Ascending aorta (tissue), 2 donors: ENCODE data around the gene DIAPH2. TPM values are rescaled to one million over a fixed set of nuclear protein-coding genes. Genes with fewer than 3 reads are reported as not detected.

Source experiments
- DNase-seq, 2 donors: peaks; one replicate each; pipeline ENCODE4 v3.0.0-alpha.2; 2019; ENCODE audit warnings: low spot score in 2 of 2
- H3K27ac ChIP-seq, 2 donors: fragments of 200-600 bp; sonication (generic); one replicate each; pipeline ENCODE4 v1.5.1; 2016 to 2017; ENCODE audit warnings: mild to moderate bottlenecking in 1 of 2
- H3K27me3 ChIP-seq: fragments of 200-600 bp; sonication (generic); one replicate; pipeline ENCODE4 v1.5.1; 2017
- H3K36me3 ChIP-seq, 2 donors: fragments of 200-600 bp; sonication (generic); one replicate each; pipeline ENCODE4 v1.5.1; 2016
- H3K4me1 ChIP-seq, 2 donors: fragments of 200-600 bp; sonication (generic); one replicate each; pipeline ENCODE4 v1.5.1; 2016 to 2017; ENCODE audit warnings: mild to moderate bottlenecking in 1 of 2
- H3K4me3 ChIP-seq, 2 donors: fragments of 200-600 bp; sonication (generic); one replicate each; pipeline ENCODE4 v1.5.1; 2016 to 2017; ENCODE audit warnings: mild to moderate bottlenecking in 1 of 2
- H3K9me3 ChIP-seq, 2 donors: fragments of 200-600 bp; sonication (generic); one replicate each; pipeline ENCODE4 v1.5.1; 2016
- intact Hi-C: fragments of 100-400 bp; cut with DNase I; formaldehyde crosslinking; loops from one replicate; pipeline ENCODE4 v1.15.1; 2023
- total RNA-seq: library from RNA; depleted of rRNA; stranded (reverse); fragments of >200 nt; gene quantifications from one replicate; pipeline ENCODE4 v1.1.0, GENCODE V29; 2016
- TF ChIP-seq, protein P1 (sequence below), 3 experiments: fragments of 200-600 bp in 2 of 3; fragments of 450-650 bp in 1 of 3; sonication (generic) in 2 of 3; IDR thresholded peaks; one replicate each; pipeline ENCODE4 v1.5.1; 2016 to 2019; ENCODE audit warnings: antibody characterized with exemption in 3 of 3, mild to moderate bottlenecking in 1 of 3, moderate library complexity in 1 of 3

DIAPH2 gene
- total RNA-seq, 1 donor from 2014 or later, result 27.9 TPM

DNA sequence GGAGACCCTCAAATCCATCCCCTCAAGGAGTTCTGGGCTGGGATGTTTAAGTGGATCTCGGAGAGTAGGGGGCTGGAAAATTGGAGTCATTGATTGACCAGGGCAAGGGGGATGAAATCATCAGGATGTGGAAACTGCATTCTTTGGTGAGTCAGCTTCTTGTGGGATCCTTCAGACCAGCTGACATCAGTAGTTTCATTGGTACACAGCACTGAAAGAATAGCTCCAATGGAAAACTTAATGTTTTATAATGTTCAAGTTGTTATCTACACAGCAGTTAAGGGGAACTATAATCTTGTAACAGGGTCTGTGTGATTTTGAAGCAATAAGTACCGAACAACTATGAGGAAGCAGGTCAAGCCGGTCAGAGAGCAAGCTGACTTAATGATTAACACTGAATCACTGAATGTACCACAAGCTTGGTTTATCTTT, 705.1 kb downstream of the DIAPH2 start:
- Histone ChIP-seq H3K4me1 (no peaks in the 10 kb centered on the region), H3K27ac (no peak overlapping the region), H3K4me3 (no peak overlapping the region), H3K36me3 (no peaks in the 10 kb centered on the region), H3K27me3 (no peaks in the 10 kb centered on the region), H3K9me3 (no peaks in the 10 kb centered on the region)
- no peak for DNase-seq
- intact Hi-C loops, result no loop called here
- TF ChIP-seq, protein P1, sequence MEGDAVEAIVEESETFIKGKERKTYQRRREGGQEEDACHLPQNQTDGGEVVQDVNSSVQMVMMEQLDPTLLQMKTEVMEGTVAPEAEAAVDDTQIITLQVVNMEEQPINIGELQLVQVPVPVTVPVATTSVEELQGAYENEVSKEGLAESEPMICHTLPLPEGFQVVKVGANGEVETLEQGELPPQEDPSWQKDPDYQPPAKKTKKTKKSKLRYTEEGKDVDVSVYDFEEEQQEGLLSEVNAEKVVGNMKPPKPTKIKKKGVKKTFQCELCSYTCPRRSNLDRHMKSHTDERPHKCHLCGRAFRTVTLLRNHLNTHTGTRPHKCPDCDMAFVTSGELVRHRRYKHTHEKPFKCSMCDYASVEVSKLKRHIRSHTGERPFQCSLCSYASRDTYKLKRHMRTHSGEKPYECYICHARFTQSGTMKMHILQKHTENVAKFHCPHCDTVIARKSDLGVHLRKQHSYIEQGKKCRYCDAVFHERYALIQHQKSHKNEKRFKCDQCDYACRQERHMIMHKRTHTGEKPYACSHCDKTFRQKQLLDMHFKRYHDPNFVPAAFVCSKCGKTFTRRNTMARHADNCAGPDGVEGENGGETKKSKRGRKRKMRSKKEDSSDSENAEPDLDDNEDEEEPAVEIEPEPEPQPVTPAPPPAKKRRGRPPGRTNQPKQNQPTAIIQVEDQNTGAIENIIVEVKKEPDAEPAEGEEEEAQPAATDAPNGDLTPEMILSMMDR (IDR thresholded peaks at IDR 0.05), result no peak

DNA sequence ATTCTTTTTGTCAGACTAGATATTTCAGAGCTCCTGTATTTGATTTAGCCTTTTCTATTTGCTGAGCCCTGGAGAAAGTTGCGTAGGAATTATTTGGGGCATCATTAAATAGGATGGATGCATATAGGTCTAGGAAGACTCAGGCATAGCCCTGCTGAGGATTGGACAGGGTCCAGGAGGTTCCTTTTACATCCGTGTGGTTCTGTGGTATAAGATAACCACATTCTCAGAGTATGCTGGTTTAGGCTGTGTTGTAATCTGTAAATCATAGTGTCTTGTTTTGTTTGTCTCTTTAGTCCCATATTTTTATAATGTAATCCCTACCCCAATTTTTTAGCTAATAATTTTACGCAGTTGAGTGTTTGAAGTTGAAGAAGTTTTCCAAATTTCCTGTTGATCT, 712.7 kb downstream of the DIAPH2 start:
- Histone ChIP-seq H3K4me3 (no peak overlapping the region), H3K36me3 (no peaks in the 10 kb centered on the region), H3K9me3 (no peaks in the 10 kb centered on the region), H3K27ac (no peak overlapping the region), H3K4me1 (no peaks in the 10 kb centered on the region), H3K27me3 (no peaks in the 10 kb centered on the region)
- TF ChIP-seq, protein P1 (IDR thresholded peaks at IDR 0.05), result no peak
- intact Hi-C loops, result no loop called here
- DNase-seq, result no peak

DNA sequence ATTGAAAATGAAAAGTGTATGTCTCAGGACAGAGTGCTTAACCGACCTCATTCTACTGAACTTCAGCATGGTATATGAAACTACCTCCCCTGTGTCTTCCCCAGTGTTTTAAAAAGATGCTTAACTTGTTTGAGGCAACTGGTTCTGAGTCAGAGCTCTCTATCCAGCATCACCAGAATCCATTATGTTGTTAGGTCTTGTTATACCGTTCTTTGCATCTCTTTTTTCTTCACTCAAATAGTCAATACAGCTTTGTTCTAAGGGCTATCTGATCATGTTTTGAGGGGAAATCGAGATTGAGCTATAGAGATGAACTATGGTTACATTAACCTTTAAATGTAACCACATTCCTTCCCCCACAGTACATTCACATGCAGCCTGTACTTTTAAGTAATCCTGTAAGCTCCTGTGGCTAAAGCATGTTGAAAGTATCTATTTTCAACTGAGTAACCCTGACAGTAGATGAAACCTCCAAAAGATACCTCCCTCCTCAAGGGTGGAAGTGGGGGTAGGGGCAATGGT, 713.4 kb downstream of the DIAPH2 start:
- intact Hi-C loops, result no loop called here
- Histone ChIP-seq H3K27me3 (no peaks in the 10 kb centered on the region), H3K4me3 (no peak overlapping the region), H3K36me3 (no peaks in the 10 kb centered on the region), H3K27ac (no peak overlapping the region), H3K4me1 (no peaks in the 10 kb centered on the region), H3K9me3 (no peaks in the 10 kb centered on the region)
- TF ChIP-seq, protein P1 (IDR thresholded peaks at IDR 0.05), result no peak
- no peak for DNase-seq

DNA sequence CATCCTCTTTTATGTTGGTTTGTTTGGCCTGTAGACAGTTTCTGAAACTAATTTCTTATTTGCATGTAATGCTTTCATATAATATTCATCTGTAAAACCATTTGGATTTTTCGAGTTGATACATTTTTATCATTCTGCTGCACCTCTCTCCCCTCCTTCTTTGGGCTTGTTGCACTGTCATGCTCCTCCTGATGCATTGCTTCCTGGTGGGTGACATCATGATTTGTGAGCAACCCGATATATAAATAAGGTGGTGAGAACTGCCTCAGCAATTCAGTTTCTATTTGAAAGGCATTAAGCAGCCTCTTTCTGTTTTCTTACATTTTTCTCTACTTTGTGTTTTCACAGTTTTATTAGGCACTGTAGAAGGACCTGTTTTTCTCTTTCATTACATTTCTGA, 714.8 kb downstream of the DIAPH2 start:
- TF ChIP-seq, protein P1 (IDR thresholded peaks at IDR 0.05), result no peak
- H3K9me3 ChIP-seq, result no peaks in the 10 kb centered on the region
- no peak overlapping the region for H3K4me3 ChIP-seq
- H3K36me3 ChIP-seq, result no peaks in the 10 kb centered on the region
- DNase-seq, result no peak
- intact Hi-C loops, result no loop called here
- no peaks in the 10 kb centered on the region for H3K27me3 ChIP-seq
- H3K27ac ChIP-seq, result no peak overlapping the region
- H3K4me1 ChIP-seq, result no peaks in the 10 kb centered on the region

DNA sequence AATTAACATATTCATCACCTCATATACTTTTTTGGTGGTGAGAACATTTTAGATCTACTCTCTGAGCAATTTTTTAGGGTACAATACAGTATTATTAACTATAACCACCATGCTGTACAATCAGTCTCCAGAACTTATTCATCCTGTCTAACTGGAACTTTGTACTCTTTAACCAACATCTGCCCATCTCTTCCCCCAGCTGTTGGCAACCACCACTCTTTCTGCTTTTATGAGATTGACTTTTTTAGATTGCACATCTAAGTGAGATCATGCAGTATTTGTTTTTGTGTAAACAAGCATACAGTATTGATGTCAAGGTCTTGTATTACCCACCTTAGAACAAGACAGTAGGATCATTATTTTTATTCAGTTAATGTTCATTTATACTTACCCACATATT, 715.9 kb downstream of the DIAPH2 start:
- intact Hi-C loops, result no loop called here
- H3K4me1 ChIP-seq, result no peaks in the 10 kb centered on the region
- no peak overlapping the region for H3K27ac ChIP-seq
- no peaks in the 10 kb centered on the region for H3K9me3 ChIP-seq
- TF ChIP-seq, protein P1 (IDR thresholded peaks at IDR 0.05), result no peak
- no peaks in the 10 kb centered on the region for H3K27me3 ChIP-seq
- no peak overlapping the region for H3K4me3 ChIP-seq
- DNase-seq, result no peak
- no peaks in the 10 kb centered on the region for H3K36me3 ChIP-seq

DNA sequence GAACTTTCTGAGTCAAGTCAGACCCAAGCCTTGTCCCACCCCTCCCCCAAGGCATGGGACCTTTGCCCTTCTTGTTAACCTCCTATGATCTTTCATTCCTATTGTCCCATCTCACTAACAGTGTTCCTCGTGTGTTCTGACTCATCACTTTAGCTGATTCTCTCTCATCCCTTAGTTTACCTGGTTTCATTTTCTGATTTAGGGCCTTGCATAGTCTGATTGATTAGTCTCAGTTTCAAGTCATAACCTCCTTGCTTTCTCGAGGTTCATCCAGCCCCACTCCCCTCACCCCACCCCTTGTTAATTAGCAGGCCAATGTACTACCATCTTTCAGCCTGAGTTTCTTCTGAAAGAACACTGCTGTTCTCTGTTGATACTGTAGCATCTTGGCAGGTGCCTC, 716.5 kb downstream of the DIAPH2 start:
- Histone ChIP-seq H3K27me3 (no peaks in the 10 kb centered on the region), H3K36me3 (no peaks in the 10 kb centered on the region), H3K27ac (no peak overlapping the region), H3K9me3 (no peaks in the 10 kb centered on the region), H3K4me3 (no peak overlapping the region), H3K4me1 (no peaks in the 10 kb centered on the region)
- DNase-seq, result no peak
- TF ChIP-seq, protein P1 (IDR thresholded peaks at IDR 0.05), result no peak
- intact Hi-C loops, result no loop called here
